Spleen (tissue), 11 donors: ENCODE data around the gene DGKB. TPM values are rescaled to one million over a fixed set of nuclear protein-coding genes. Genes with fewer than 3 reads are reported as not detected.

ENCODE experiments used
- DNase-seq: peaks from one replicate; pipeline ENCODE4 v3.0.0-alpha.2; 2020
- H3K27ac ChIP-seq, 8 donors: fragments of 200-600 bp; sonication (generic) in 7 of 8; 1 replicate in 4 of 8; 2 replicates in 4 of 8; pipeline versions ENCODE4 v1.5.0 to v1.8.0; 2016 to 2021; ENCODE audit warnings: inconsistent platforms in 4 of 8, mild to moderate bottlenecking in 4 of 8, moderate library complexity in 1 of 8
- H3K27me3 ChIP-seq, 7 donors: fragments of 200-600 bp; sonication (generic) in 6 of 7; replicated peaks in 1 of 7; 1 replicate in 4 of 7; 2 replicates in 3 of 7; pipeline versions ENCODE4 v1.5.0 to v1.8.0; 2016 to 2021; ENCODE audit warnings: inconsistent platforms in 3 of 7, mild to moderate bottlenecking in 1 of 7
- H3K36me3 ChIP-seq, 6 donors: fragments of 200-600 bp; sonication (generic) in 5 of 6; 1 replicate in 4 of 6; 2 replicates in 2 of 6; pipeline versions ENCODE4 v1.5.0 to v1.8.0; 2016 to 2021; ENCODE audit warnings: inconsistent platforms in 2 of 6
- H3K4me1 ChIP-seq, 6 donors: fragments of 200-600 bp; sonication (generic) in 5 of 6; 1 replicate in 3 of 6; 2 replicates in 3 of 6; pipeline versions ENCODE4 v1.5.0 to v1.8.0; 2016 to 2021; ENCODE audit warnings: inconsistent platforms in 3 of 6
- H3K4me3 ChIP-seq, 8 donors: fragments of 200-600 bp; sonication (generic) in 7 of 8; 1 replicate in 4 of 8; 2 replicates in 4 of 8; pipeline versions ENCODE4 v1.5.0 to v1.8.0; 2016 to 2021; ENCODE audit warnings: inconsistent platforms in 4 of 8, mild to moderate bottlenecking in 4 of 8, moderate library complexity in 2 of 8
- H3K9me3 ChIP-seq, 8 donors: fragments of 200-600 bp; sonication (generic) in 7 of 8; 1 replicate in 4 of 8; 2 replicates in 4 of 8; pipeline versions ENCODE4 v1.5.0 to v1.8.0; 2016 to 2021; ENCODE audit warnings: inconsistent platforms in 4 of 8
- POLR2A ChIP-seq, 3 donors: fragments of 450-650 bp; IDR thresholded peaks; one replicate each; pipeline ENCODE4 v1.5.1; 2017; ENCODE audit warnings: antibody characterized with exemption in 3 of 3, mild to moderate bottlenecking in 1 of 3
- POLR2AphosphoS5 ChIP-seq, 3 donors: sonication (generic); formaldehyde crosslinking; IDR thresholded peaks; one replicate each; pipeline ENCODE4 v1.5.1; 2017; ENCODE audit warnings: antibody characterized with exemption in 3 of 3
- whole genome bisulfite sequencing, 5 donors: extraction: QIAGEN DNeasy Blood & Tissue Kit in 3 of 5; methylation state at CpG; one replicate each; pipeline versions ENCODE4 v1.1.5 to v1.1.7; 2013 to 2018; 5-methylcytosine and 5-hydroxymethylcytosine counted together
- intact Hi-C: fragments of 100-400 bp; cut with DNase I; formaldehyde crosslinking; loops from one replicate; pipeline ENCODE4 v1.15.0; 2023; ENCODE audit warnings: low total_unique reads
- polyA plus RNA-seq, 3 donors: library from polyadenylated mRNA; stranded (reverse); fragments of 200-250 nt; gene quantifications; one replicate each; pipeline ENCODE4 v1.2.1, GENCODE V29; 2013
- total RNA-seq, 7 donors: library from RNA; depleted of rRNA in 3 of 7; stranded (reverse); fragments of >200 nt in 3 of 7; fragmentation: NEBNext Ultra II Directional in 4 of 7; extraction: Animal tissue kit (Norgen Biotek cat#: 25700) in 4 of 7; gene quantifications; one replicate each; pipeline versions ENCODE4 v1.1.0 to v1.2.1, GENCODE V29; 2016 to 2021
- TF ChIP-seq, protein P1 (sequence below), 11 experiments: fragments of 200-600 bp in 7 of 11; fragments of 450-650 bp in 4 of 11; sonication (generic) in 4 of 11; IDR thresholded peaks in 8 of 11; conservative IDR thresholded peaks in 3 of 11; 1 replicate in 7 of 11; 2 replicates in 4 of 11; pipeline versions ENCODE4 v1.4.0 to v1.8.0; 2016 to 2021; ENCODE audit warnings: antibody characterized with exemption in 11 of 11, inconsistent platforms in 4 of 11, mild to moderate bottlenecking in 1 of 11
- donor health status: healthy with polysubstance abuse.
- donor health status: DM: no; HTN: no; CAD: no; lungs with moderate emphysema.
- donor health status: DM: no; HTN: no; CAD: no.
- donor health status: Bipolar disorder and iron deficiency.
- donor health status: healthy.
- donor health status: DM: no; HTN: no; CAD: no.
- donor health status: DM: yes; HTN: yes; CAD: no.

Gene DGKB
- total and polyA plus RNA-seq, 10 donors, result 0.02 to 0.26 (median 0.03) TPM; not detected in 6

- intact Hi-C loops, result no loop called here
- 77 to 91% (median 89%) methylated on average over 2 of the region's 2 CpGs for WGBS, 5 donors
- no peak for DNase-seq
Measured at GRCh38 chr7:14600766-14601367, 301.7 kb downstream of the DGKB start.

DNA sequence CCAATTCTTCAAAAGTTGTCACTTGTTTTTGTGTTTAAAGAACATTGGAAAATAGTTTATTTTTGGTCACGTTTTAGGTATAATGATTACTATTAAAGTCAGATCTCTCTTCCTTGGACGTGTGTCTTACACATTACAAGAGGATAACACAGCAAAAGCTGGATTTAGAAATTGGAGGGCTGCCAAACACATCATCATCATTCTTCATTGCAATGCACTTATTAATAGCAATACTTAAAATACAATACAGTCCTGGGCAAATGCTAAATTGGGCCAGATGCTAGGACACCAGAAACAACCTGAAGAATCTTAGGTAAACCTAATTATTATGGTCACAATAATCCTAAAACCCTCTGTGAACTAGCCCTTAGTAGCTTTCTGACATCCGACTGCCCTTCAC, 303.6 kb downstream of the DGKB start:
- WGBS, 5 donors, result 47 to 62% (median 55%) methylated on average over 3 of the region's 3 CpGs
- intact Hi-C loops, result no loop called here

More at GRCh38 chr7:14600766-14601367, 301.7 kb downstream of the DGKB start:
- Histone ChIP-seq H3K27ac (no peak overlapping the region), H3K27me3 (no peaks in the 10 kb centered on the region), H3K9me3 (no peaks in the 10 kb centered on the region), H3K36me3 (no peaks in the 10 kb centered on the region), H3K4me1 (no peaks in the 10 kb centered on the region), H3K4me3 (no peak overlapping the region)
- no peak for TF ChIP-seq POLR2A (IDR thresholded peaks at IDR 0.05)
- TF ChIP-seq, protein P1, sequence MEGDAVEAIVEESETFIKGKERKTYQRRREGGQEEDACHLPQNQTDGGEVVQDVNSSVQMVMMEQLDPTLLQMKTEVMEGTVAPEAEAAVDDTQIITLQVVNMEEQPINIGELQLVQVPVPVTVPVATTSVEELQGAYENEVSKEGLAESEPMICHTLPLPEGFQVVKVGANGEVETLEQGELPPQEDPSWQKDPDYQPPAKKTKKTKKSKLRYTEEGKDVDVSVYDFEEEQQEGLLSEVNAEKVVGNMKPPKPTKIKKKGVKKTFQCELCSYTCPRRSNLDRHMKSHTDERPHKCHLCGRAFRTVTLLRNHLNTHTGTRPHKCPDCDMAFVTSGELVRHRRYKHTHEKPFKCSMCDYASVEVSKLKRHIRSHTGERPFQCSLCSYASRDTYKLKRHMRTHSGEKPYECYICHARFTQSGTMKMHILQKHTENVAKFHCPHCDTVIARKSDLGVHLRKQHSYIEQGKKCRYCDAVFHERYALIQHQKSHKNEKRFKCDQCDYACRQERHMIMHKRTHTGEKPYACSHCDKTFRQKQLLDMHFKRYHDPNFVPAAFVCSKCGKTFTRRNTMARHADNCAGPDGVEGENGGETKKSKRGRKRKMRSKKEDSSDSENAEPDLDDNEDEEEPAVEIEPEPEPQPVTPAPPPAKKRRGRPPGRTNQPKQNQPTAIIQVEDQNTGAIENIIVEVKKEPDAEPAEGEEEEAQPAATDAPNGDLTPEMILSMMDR (IDR thresholded peaks at IDR 0.05 in 8 of 11, conservative IDR thresholded peaks at IDR 0.05 in 3 of 11), result no peak
- TF ChIP-seq POLR2AphosphoS5 (IDR thresholded peaks at IDR 0.05), result no peak

GRCh38 chr7:14596421-14596820, 306.1 kb downstream of the DGKB start:
- Histone ChIP-seq H3K9me3 (no peaks in the 10 kb centered on the region), H3K27ac (no peak overlapping the region), H3K4me3 (no peak overlapping the region), H3K27me3 (no peaks in the 10 kb centered on the region), H3K36me3 (no peaks in the 10 kb centered on the region), H3K4me1 (no peaks in the 10 kb centered on the region)
- intact Hi-C loops, result no loop called here
- no peak for DNase-seq
- TF ChIP-seq, protein P1 (IDR thresholded peaks at IDR 0.05 in 8 of 11, conservative IDR thresholded peaks at IDR 0.05 in 3 of 11), result no peak
- no peak for TF ChIP-seq POLR2A (IDR thresholded peaks at IDR 0.05)
- no peak for TF ChIP-seq POLR2AphosphoS5 (IDR thresholded peaks at IDR 0.05)

More for the DNA sequence above, 303.6 kb downstream of the DGKB start:
- H3K4me1 ChIP-seq, result no peaks in the 10 kb centered on the region
- DNase-seq, result no peak
- no peak overlapping the region for H3K27ac ChIP-seq
- H3K4me3 ChIP-seq, result no peak overlapping the region
- TF ChIP-seq POLR2A (IDR thresholded peaks at IDR 0.05), result no peak
- TF ChIP-seq, protein P1 (IDR thresholded peaks at IDR 0.05 in 8 of 11, conservative IDR thresholded peaks at IDR 0.05 in 3 of 11), result no peak
- TF ChIP-seq POLR2AphosphoS5 (IDR thresholded peaks at IDR 0.05), result no peak
- no peaks in the 10 kb centered on the region for H3K36me3 ChIP-seq
- no peaks in the 10 kb centered on the region for H3K27me3 ChIP-seq
- no peaks in the 10 kb centered on the region for H3K9me3 ChIP-seq

DNA sequence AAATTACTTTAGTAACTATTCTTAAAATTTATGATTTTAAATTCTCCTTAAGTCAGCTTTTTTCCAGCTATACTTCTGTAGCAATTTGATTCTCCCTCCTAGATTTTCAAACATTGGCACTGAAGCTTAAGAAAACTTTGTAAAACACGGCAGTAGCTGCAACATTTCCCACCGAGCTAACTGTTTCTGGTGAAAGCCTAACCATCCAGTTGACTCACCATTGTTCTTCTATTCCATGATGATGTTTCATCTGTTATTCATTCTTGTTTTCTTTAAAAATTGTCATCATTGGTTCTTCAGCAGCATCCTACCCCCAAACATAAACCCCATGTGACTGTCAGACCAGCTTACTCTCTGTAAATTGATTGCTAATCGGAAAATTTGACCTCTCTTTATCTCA, 312.3 kb downstream of the DGKB start:
- Histone ChIP-seq H3K27me3 (no peaks in the 10 kb centered on the region), H3K27ac (no peak overlapping the region), H3K9me3 (peaks cover 0 to 17% (median 15%) of the 10 kb centered on the region in 8 donors), H3K4me3 (no peak overlapping the region), H3K36me3 (no peaks in the 10 kb centered on the region), H3K4me1 (no peaks in the 10 kb centered on the region)
- intact Hi-C loops, result no loop called here
- WGBS, 5 donors, result 78 to 88% (median 82%) methylated on average over 3 of the region's 3 CpGs
- TF ChIP-seq, protein P1 (IDR thresholded peaks at IDR 0.05 in 8 of 11, conservative IDR thresholded peaks at IDR 0.05 in 3 of 11), result no peak
- no peak for TF ChIP-seq POLR2AphosphoS5 (IDR thresholded peaks at IDR 0.05)
- no peak for TF ChIP-seq POLR2A (IDR thresholded peaks at IDR 0.05)
- DNase-seq, result no peak
